Stimulated activated CD8-positive, alpha-beta memory T cell treated with anti-CD3 and anti-CD28 coated beads, Interleukin-12 subunit alpha, Interleukin-12 subunit beta, amount 100 ng/mL, for 24 hours (primary cell): ENCODE results near the gene NXPE1.
"Not testable (repeated sequence)": the region's sequence is repeated elsewhere in the genome, so short reads cannot be mapped to it uniquely, and the experiment has no call there.

Source experiments
- DNase-seq: peaks from one replicate; pipeline ENCODE4 v3.0.0-alpha.2; 2020; ENCODE audit errors: extremely low read depth

The NXPE1 gene

DNA sequence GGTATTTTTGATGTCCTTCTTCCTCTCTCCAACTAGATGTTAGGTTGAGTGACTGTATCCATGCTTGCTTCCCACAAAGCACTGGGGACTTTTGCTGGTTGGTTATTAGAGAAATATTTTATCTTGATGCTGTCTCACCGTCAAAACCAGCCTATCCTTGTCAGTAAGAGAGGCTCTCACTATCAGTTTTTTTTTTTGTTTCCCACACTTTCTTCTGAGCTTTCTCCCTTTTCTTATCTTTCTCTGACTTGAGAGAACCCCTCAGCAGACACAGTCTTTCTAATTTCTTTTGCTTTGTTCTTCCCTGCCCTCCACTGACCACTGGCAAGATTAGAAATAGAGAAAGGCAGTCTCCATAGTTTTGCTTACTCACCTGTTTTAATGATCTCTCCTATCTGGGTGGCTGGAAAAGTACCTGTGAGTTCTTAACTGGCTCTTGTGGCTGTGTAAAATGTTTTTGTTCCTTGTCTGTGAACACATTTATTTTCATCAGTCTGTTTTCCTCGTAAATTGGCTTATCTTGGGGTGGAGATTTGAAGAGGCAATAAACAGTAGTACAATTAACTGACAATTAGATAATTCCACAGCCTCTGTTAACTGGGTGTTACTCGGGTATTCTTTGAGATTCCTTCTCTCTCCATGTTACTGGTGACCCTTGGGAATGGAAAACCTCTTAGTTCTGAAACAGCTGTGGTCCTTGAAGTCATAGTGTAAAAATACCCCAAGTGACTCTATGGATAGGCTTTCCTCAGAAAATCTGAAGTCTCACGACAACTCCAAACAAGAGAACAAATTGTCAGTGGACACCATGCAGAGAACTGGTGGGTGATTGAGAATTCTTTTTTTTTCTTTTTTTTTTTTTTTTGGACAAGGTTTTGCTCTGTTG lies at the start of gene NXPE1:
Gene NXPE1, minus strand, starts transcription at position 457 of the 886 bp plus-strand sequence. CDS start 8,680 bp downstream, outside the sequence.
- no peak for DNase-seq

- DNase-seq, result no peak
Measured at GRCh38 chr11:114609429-114609828, 49.7 kb upstream of the NXPE1 start.

- DNase-seq, result not testable (repeated sequence)
Measured at GRCh38 chr11:114608605-114609004, 48.9 kb upstream of the NXPE1 start.

DNA sequence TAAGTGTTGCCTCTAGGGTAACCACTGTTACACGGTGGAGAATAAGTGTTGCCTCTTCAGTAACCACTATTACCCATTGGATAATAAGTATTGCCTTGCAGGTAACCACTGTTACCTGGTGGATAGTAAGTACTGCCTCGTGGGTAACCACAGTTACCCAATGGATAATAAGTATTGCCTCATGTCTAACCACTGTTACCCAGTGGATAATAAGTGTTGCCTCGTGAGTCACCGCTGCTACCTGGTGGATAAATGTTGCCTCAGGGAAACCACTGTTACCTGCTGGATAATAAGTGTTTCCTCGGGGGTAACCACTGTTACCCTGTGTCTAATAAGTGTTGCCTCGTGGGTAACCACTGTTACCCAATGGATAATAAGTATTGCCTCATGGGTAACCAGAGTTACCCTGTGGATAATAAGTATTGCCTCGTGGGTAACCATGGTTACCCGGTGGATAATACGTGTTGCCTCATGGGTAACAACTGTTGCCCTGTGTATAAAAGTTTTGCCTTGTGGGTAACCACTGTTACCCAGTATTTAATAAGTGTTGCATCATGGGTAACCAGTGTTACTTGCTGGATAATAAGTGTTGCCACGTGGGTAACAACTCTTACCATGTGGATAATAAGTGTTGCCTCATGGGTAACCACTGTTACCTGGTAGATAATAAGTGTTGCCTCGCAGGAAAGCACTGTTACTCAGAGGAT lies 48.2 kb upstream of the NXPE1 start:
- no peak for DNase-seq

DNA sequence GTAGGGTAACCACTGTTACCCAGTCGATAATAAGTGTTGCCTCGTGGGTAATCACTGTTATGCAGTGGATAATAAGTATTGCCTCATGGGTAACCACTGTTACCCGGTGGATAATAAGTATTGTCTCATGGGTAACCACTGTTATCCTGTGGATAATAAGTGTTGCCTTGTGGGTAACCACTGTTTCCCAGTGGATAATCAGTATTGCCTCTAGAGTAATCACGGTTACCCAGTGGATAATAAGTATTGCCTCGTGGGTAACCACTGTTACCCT lies 47.1 kb upstream of the NXPE1 start:
- DNase-seq, result not testable (repeated sequence)

- DNase-seq, result no peak
Measured at GRCh38 chr11:114606003-114606801, 46.5 kb upstream of the NXPE1 start.

GRCh38 chr11:114605370-114605769 lies 45.7 kb upstream of the NXPE1 start:
- DNase-seq, result no peak

GRCh38 chr11:114604886-114605285 lies 45.2 kb upstream of the NXPE1 start:
- DNase-seq, result no peak

- no peak for DNase-seq
Measured at GRCh38 chr11:114604179-114604813, 44.6 kb upstream of the NXPE1 start.

DNA sequence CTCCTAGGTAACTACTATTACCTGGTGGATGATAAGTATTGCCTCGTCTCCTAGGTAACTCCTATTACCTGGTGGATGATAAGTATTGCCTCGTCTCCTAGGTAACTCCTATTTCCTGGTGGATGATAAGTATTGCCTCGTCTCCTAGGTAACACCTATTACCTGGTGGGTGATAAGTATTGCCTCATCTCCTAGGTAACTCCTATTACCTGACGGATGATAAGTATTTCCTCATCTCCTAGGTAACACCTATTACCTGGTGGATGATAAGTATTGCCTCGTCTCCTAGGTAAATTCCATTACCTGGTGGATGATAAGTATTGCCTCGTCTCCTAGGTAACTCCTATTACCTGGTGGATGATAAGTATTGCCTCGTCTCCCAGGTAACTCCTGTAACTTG lies 43.5 kb upstream of the NXPE1 start:
- not testable (repeated sequence) for DNase-seq

GRCh38 chr11:114598461-114598860 lies 38.8 kb upstream of the NXPE1 start:
- no peak for DNase-seq

DNA sequence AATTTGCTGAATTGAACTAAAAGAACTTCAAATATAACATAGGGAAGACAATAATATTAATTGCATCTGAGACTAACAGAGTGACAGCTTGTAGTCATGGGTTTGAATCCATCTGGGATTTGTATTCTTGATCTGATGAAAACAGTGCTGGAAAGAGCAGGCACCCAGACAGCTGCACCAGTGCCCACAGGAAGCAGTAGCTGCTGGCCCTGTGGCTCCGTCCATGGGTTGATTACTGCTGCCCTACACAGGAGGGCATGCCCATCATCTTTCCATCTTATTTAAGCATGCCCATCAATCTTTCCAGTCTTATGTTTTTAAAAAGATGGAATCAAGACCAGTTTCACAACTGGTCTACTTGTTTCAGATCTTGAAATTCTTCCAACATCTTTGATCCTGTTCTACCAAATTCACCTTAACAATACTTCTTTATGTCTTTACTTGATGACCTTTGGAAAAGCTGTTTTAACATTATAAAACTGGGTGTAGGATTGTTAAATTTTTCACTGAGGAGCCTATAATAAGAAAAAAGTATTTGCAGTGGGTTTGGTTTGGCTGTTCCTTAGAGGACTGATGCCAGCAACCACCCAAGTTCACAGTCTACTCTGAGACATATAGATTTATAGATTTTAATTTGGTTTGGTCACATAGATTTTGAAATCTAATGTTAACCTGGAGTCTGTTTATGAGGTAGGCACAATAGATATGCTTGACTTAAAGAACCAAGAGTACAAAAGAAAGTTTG lies 36.7 kb upstream of the NXPE1 start:
- no peak for DNase-seq

- DNase-seq, result no peak
Measured at GRCh38 chr11:114595571-114595970, 35.9 kb upstream of the NXPE1 start, which contains the start of gene NXPE4. NXPE4 (minus strand) TSS chr11:114595786; CDS start chr11:114594759, 1,027 bp downstream.

GRCh38 chr11:114594703-114595102 lies 35.0 kb upstream of the NXPE1 start:
- DNase-seq, result no peak

DNA sequence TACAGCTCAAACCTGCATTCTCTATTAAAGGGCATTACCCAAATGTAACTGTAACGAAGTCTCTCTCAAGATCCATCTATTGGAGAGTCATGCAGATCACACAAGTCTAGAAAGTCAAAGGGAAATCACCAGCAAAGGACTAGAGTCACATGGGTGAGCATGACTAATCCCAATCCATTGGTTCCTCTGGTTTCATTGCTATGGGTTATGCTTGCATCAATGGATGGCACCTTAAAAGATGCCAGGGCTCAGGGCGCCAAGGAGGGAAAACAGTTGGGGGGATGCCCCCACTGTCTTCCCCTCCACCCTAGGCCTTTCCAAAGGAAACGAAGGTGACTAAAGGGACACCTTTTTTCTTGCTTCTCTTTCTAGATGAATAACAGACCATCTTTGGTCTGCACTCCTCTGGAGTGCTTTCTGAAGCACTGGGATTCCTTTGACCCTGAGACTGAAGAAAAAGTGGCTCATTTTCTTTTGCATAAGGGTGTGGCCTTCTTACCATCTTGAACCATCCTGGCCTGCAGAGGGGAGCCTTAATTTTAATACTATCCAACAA lies 27.8 kb upstream of the NXPE1 start:
- no peak for DNase-seq

DNA sequence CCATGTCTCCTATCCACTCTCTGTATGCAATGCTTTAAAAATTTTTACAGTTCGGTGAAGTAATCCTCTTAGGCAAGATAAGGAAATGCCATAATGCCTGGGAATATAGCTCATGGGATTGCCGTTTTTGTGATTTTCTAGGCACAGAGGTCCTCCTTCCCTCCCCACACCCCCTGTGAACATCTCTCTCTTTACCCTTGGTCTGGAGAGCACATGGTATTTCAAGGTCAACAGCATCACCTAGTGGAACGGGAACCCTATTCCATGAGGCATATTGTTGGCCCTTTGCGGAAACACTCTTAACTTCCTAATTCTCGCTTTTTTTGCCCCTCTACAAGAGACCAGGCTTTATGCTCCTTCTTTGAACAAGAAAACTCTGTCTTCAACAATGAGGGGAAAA lies 27.1 kb upstream of the NXPE1 start:
- DNase-seq, result no peak

DNA sequence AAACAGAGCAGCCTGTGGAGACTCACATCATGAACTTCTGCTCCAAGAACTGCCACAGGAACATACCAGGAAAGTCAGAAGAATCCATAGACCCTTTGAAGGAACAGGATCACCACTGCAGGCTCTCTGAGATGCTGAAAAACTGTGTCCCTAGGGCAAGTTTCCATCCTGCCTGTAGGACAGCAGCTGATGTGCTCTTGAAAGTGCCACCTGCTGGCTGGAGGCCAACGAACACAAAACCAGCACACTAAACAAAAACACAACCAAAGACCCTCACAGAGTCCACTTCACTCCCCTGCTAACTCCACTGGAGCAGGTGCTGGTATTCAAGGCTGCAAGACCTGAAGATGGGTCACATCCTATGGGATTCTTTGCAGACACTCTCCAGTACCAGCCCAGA lies 12.0 kb upstream of the NXPE1 start:
- DNase-seq, result no peak

DNA sequence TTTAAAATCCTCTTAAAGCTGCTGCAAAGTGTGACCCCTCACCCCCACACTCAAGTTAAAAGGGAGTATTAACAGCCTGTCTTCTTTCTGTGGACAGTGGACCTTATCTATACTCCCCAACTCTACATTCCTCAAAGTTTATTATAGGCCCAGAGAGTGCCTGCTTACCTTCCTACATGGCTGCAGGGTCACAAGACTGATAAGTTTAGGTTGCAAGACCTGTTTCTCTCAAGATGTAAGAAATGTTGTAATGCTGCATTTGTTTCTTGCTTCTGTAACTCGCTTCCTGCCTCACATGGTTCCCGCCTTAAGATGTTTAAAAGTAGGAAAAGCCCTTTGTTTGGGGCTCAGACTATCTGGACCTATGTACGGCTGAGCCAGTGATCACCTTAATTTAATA lies 10.1 kb upstream of the NXPE1 start:
- DNase-seq, result no peak

DNA sequence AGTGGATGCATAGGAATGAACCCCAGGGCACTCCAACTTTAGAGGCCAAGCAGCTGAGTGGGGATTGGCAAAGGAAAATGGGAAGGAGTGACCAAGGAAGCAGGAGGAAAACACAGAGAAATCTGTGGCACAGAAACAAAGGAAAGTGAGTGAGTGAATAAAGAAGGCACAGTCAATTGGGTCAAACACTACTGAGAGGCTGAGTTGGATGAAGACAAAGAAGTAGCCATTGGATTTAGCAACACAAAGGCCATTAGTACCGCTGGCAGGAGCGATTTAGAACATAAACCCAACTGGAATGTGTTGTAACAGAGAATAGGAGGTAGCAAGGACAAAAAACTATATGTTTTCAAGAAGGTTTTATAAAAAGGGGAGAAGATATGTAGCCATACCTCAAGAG lies 6.6 kb upstream of the NXPE1 start:
- no peak for DNase-seq

DNA sequence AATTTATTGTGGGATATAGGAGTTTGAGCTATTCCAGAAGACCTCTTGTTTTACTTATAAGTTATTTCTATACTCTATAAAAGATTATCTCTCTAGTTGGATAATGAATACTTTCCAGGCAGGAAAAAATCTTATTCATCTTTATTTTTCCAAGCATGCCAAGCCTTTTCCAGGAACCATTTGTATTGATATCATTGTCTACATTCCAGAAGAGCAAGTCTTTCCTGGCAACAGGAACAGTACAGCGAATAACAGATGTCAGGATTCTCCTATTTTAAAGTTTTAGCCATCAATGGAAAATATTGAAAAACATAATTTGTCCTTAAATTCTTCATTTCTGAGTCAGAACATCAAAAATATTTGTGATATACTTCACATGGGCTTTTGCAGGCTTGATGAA lies 5.2 kb upstream of the NXPE1 start:
- no peak for DNase-seq

DNA sequence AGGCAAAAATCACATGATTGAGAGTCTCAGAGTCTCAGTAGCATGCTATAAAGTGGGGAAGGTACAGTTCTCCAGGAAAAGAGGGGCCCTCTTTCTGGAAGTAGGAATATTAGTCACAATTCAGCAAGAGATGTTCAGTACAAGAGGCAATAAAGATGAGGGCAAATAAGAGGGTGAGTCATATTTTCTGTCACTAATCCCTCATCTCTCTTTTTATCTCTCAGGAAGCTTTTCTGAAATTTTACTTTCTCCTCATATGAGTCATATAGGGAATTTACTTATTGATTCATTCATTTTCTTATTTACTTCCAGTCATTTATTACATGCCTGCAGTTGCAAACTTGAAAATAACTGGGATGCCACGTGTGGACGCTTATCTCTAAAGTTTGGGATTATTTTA lies 3.4 kb upstream of the NXPE1 start:
- DNase-seq, result no peak
